Measurements from ENCODE around the gene REPS2.

REPS2 gene

DNA sequence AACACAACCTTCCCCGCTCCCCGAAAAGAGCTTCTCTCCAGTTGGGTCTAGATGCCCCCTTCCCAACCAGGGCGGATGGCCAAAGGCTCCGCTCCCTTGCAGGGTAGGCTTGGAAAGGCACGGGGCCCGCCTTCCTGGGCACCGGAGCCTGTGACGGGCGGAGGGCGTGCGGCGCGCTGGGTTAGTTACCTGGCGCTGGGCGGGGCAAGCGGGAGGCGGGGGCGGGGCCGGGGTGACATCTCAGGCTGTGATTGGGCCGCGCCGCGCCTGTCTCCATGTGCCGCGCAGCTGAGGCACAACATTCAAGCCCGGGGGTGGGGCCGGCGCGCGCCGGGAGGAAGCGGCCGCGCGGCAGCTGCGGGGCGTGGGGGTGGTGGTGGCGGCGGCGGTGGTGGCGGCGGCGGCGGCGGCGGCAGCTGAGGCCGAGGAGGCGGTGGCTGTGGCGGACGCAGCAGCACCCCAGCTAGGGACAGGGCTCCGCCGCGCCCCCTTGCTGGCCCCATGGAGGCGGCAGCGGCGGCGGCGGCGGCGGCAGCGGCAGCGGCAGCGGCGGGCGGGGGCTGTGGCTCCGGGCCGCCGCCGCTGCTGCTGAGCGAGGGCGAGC is at the start of gene REPS2:
REPS2 (plus strand) TSS at position 298 of the 604 bp plus-strand sequence; CDS start at position 502, 204 bp downstream.
- DNase-seq (ENCODE audit: extremely low read depth, insufficient read length) = peak; percentile 75
- Histone ChIP-seq H3K27me3 (replicated peaks; ENCODE audit: control insufficient read depth, insufficient read depth, low read length) (peaks cover 2% of the 10 kb centered on the region; the same call in 1 of the 2 replicates), H3K4me3 (replicated peaks; ENCODE audit: low read depth, low read length) (peak within 1 kb of the TSS; percentile 55), H3K36me3 (ENCODE audit: control insufficient read depth, insufficient read depth, low read length) (no peaks in the 10 kb centered on the region)
- TF ChIP-seq, protein P1, sequence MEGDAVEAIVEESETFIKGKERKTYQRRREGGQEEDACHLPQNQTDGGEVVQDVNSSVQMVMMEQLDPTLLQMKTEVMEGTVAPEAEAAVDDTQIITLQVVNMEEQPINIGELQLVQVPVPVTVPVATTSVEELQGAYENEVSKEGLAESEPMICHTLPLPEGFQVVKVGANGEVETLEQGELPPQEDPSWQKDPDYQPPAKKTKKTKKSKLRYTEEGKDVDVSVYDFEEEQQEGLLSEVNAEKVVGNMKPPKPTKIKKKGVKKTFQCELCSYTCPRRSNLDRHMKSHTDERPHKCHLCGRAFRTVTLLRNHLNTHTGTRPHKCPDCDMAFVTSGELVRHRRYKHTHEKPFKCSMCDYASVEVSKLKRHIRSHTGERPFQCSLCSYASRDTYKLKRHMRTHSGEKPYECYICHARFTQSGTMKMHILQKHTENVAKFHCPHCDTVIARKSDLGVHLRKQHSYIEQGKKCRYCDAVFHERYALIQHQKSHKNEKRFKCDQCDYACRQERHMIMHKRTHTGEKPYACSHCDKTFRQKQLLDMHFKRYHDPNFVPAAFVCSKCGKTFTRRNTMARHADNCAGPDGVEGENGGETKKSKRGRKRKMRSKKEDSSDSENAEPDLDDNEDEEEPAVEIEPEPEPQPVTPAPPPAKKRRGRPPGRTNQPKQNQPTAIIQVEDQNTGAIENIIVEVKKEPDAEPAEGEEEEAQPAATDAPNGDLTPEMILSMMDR (IDR thresholded peaks at IDR 0.05; ENCODE audit: insufficient read depth, low read length, poor library complexity, severe bottlenecking) = no peak

DNA sequence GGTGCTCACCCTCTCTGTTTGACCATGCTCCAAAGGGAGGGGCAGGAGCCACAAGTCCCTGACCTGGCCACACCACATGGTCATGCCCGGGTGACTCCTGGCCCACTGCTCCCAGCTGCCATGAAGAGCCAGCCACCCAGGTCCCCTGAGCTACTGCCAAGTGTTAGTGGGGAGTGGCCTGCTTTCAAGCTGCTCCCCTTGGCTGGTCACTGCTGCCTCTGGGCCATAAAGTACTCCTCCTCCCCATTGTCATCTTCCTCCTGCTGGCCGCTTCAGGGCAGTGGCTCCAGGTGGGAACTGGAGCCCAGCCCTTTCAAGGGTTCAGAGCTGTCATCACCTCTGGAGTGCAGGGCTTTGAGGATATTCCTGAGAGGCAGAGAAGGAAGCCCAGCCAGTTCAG is 49.0 kb upstream of the REPS2 start:
- Histone ChIP-seq H3K4me3 (replicated peaks; ENCODE audit: low read depth, low read length) (no peak overlapping the region), H3K27me3 (replicated peaks; ENCODE audit: control insufficient read depth, insufficient read depth, low read length) (no peaks in the 10 kb centered on the region; the same call in 1 of the 2 replicates), H3K36me3 (ENCODE audit: control insufficient read depth, insufficient read depth, low read length) (no peaks in the 10 kb centered on the region)
- no peak for DNase-seq (ENCODE audit: extremely low read depth, insufficient read length)
- TF ChIP-seq, protein P1 (IDR thresholded peaks at IDR 0.05; ENCODE audit: insufficient read depth, low read length, poor library complexity, severe bottlenecking) = no peak

DNA sequence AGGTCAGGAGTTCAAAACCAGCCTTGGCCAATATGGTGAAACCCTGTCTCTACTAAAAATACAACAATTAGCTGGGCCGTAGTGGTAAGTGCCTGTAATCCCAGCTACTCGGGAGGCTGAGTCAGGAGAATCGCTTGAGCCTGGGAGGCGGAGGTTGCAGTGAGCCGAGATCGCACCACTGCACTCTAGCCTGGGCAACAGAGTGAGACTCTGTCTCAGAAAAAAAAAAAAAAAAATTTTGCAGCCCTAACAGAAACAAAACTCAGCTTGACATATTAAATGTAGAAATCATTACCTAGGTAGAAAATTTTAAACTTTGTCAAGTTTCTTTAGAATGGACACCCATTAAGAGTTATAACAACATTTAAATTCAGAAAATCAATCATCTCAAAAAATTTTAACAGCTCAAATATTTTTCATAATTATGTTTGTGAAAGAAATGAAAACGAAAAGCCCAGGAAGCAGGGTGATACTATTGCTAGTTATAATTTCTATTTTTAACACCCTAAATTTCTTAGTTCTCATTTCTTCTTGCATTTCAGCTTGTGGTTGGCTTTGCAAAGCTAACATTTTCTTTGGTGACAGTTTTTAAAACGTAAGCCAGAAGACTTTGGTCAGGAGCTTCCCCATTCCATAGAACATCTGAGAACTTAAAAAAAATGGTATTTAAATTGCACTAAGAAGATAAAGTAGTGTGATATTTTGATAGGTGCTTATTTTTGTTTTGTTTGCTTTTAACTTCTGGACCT is 43.0 kb upstream of the REPS2 start:
- Histone ChIP-seq H3K27me3 (replicated peaks; ENCODE audit: control insufficient read depth, insufficient read depth, low read length) (no peaks in the 10 kb centered on the region), H3K4me3 (replicated peaks; ENCODE audit: low read depth, low read length) (no peak overlapping the region), H3K36me3 (ENCODE audit: control insufficient read depth, insufficient read depth, low read length) (no peaks in the 10 kb centered on the region)
- peak; percentile 25 for DNase-seq (ENCODE audit: extremely low read depth, insufficient read length)
- TF ChIP-seq, protein P1 (IDR thresholded peaks at IDR 0.05; ENCODE audit: insufficient read depth, low read length, poor library complexity, severe bottlenecking) = no peak

DNA sequence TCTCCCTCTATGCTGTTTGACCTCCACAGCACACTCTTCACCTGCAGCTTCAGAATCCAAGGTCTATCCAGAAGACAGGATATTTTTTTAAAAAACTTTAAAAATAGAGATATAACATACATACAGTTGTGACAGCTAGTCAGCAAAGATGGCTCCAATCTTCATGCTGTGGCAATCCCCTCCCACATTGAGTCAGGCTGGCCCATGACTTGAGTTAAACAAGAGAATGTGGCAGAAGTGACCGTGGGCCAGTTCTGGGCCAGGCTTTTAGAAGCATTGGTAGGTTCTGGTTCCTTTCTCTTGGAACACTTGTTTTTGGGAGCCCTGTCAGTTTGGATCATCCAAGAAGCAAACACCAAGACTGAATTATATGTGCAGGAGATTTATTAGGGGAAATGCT is 36.1 kb upstream of the REPS2 start:
- TF ChIP-seq, protein P1 (IDR thresholded peaks at IDR 0.05; ENCODE audit: insufficient read depth, low read length, poor library complexity, severe bottlenecking) = no peak
- H3K27me3 ChIP-seq (replicated peaks; ENCODE audit: control insufficient read depth, insufficient read depth, low read length) = no peaks in the 10 kb centered on the region
- H3K36me3 ChIP-seq (ENCODE audit: control insufficient read depth, insufficient read depth, low read length) = no peaks in the 10 kb centered on the region
- DNase-seq (ENCODE audit: extremely low read depth, insufficient read length) = no peak
- no peak overlapping the region for H3K4me3 ChIP-seq (replicated peaks; ENCODE audit: low read depth, low read length)

DNA sequence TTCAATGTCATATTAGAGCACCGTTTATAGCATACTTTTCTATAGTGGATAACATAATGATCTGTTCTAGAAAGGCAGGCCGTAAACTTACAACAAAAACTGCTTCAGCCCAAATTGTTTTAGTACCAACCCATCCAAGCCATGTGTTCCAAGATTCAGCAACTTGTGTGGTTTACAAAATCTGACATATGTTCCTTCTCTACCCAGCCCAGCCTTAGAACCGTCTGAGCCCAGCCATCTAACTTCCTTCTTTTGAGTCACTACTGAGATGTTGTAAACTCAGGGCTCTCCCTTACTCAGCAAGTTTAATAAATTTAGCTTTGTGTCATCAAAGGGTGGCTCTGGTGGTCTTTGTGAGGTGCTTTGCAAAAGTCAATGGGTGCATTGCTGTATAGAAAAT is 32.4 kb upstream of the REPS2 start:
- TF ChIP-seq, protein P1 (IDR thresholded peaks at IDR 0.05; ENCODE audit: insufficient read depth, low read length, poor library complexity, severe bottlenecking) = no peak
- Histone ChIP-seq H3K27me3 (replicated peaks; ENCODE audit: control insufficient read depth, insufficient read depth, low read length) (no peaks in the 10 kb centered on the region), H3K36me3 (ENCODE audit: control insufficient read depth, insufficient read depth, low read length) (no peaks in the 10 kb centered on the region), H3K4me3 (replicated peaks; ENCODE audit: low read depth, low read length) (no peak overlapping the region)
- DNase-seq (ENCODE audit: extremely low read depth, insufficient read length) = no peak
